Loucy (cell line): ENCODE data around the gene SLC18A3.

Experiments used
- CTCF ChIP-seq: fragments of 200-600 bp; sonication (generic); conservative IDR thresholded peaks from 2 replicates; pipeline ENCODE4 v1.5.1; 2014; ENCODE audit warnings: mild to moderate bottlenecking, antibody characterized with exemption, low read length
- EZH2phosphoT487 ChIP-seq: fragments of 200-600 bp; IDR thresholded peaks from 2 replicates; pipeline ENCODE4 v1.6.1; 2018; ENCODE audit warnings: antibody characterized with exemption, mild to moderate bottlenecking, moderate library complexity, borderline replicate concordance

DNA sequence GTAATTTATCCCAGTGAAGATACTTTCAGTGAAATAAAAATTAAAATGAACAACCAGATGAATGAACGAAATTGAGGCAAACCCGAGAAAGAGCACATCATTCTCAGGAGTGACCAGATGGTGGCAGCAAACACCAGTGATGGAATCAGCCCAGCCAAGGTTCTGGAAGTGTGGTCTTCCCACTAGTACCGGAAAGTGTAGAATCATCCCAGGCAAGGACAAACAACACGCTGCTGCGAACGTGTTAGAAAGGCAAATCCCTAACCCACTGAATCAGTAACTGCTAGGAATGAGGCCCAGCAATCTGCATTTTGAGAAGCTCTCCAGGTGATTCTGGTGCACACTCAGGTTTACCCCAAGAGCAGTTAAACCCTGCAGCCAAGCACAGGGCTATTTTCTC, 15.5 kb upstream of the SLC18A3 start:
- peak; percentile 96 for TF ChIP-seq CTCF
- TF ChIP-seq EZH2phosphoT487: no peak
